Activated naive CD8-positive, alpha-beta T cell treated with anti-CD3 and anti-CD28 coated beads, Interleukin-2, amount 10 ng/mL, durations not matched to agents 7 days and 5 days (primary cell): ENCODE data around the gene H2BK1. TPM values are rescaled to one million over a fixed set of nuclear protein-coding genes. Genes with fewer than 3 reads are reported as not detected.

ENCODE experiments used
- ATAC-seq: fragments of 150-1000 bp; cut with Tn5 transposase; one replicate; pipeline ENCODE4 v1.10.0; 2021; ENCODE audit warnings: low read depth, moderate library complexity
- POLR2A ChIA-PET: fragments of 350-600 bp; sonication (Branson Sonifier 250); formaldehyde crosslinking; loops from one replicate; lab custom pipeline; 2021; ENCODE audit warnings: antibody characterized with exemption; lab: Charles Lee
- DNase-seq: peaks from one replicate; pipeline ENCODE4 v3.0.0; 2021
- H3K27ac Mint-ChIP-seq: one replicate; pipeline ENCODE4 v1.8.0; 2022; ENCODE audit warnings: mild to moderate bottlenecking, mixed read lengths
- H3K27me3 Mint-ChIP-seq: one replicate; pipeline ENCODE4 v1.8.0; 2022; ENCODE audit warnings: mild to moderate bottlenecking, moderate library complexity, mixed read lengths
- H3K36me3 Mint-ChIP-seq: one replicate; pipeline ENCODE4 v1.8.0; 2021; ENCODE audit warnings: mild to moderate bottlenecking, mixed read lengths
- H3K4me1 Mint-ChIP-seq: one replicate; pipeline ENCODE4 v1.8.0; 2021; ENCODE audit warnings: mixed read lengths
- H3K4me3 Mint-ChIP-seq: one replicate; pipeline ENCODE4 v1.8.0; 2022; ENCODE audit warnings: mild to moderate bottlenecking, moderate library complexity, mixed read lengths
- H3K9me3 Mint-ChIP-seq: one replicate; pipeline ENCODE4 v1.8.0; 2021; ENCODE audit warnings: mixed read lengths
- total RNA-seq, 2 experiments: library from RNA; stranded (reverse); gene quantifications; one replicate each; pipeline ENCODE4 v1.2.3, GENCODE V29; 2021

The H2BK1 gene
- total RNA-seq, 2 experiments from 2014 or later: 1.6 to 2.2 TPM

DNA sequence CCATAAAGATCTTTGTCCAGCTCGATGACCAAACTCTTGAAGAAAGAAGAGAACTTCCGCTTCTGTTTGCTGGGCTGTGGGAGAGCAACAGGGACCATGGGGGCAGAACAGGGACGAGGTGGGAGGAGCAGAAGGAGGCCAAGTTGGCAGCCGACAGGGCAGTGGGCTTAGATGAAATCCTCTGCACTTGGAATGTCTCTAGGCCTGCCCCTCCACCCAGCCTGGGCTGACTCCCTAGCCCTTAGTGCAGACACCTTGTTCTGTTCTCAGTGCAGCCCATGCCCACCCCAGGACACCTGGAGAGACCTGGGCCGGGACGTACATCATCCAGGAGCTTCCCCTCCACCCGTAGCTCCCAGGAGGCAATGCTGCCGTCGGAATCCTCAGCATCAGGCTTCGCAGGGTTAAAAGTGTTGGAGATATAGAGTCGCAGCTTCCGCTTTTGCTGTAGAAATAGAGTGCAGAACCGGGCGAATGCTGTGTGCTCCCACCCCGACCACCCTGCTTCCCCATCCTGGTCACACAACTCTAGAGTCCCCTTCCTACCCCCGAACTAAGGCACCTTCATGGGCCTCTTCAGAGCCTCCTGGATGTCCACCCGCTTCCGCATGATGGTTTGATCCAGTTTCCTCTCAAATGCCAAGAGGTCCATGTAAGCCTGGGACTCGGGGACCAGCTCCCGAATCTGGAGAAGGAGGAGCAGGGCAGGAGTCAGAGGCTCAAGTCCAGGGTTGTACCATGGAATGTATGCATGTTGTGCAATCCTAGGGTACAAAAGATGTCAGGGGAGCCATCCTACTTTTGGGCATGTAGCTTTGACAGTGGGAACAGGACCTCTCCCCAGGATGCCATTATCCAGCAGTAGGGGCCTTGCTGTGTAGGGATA, 32.1 kb upstream of the H2BK1 start:
- no peak for ATAC-seq
- Mint-ChIP-seq H3K9me3 (no peaks in the 10 kb centered on the region), H3K27ac (peak overlapping the region; percentile 97), H3K4me1 (peaks cover 25% of the 10 kb centered on the region), H3K36me3 (peaks cover 2% of the 10 kb centered on the region), H3K4me3 (no peak overlapping the region), H3K27me3 (peaks cover 21% of the 10 kb centered on the region)
- POLR2A ChIA-PET: interaction anchor here (0.7 to 3.3 kb wide), 5 partner anchors 9 to 99 kb away, joined by 3 to 39 read pairs (median 7); partner anchors contain the start of genes ABCF2, CHPF2 and NUB1
- DNase-seq: no peak

DNA sequence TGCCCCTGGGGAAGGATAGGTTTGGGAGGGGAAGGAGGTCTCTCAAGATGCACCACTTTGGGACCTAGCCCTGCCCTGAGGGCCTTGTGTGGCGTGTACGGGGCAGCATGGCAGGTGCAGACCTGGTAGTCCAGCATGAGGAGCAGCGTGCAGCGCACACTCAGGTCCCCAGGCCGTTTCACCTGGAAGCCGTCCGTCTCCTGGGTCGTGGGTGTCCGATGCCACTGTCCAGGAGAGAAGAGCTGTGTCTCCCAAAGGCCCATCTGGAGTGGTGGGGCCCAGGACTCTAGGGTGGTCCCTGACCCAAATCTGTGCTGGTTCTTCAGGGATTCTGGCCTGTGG, 31.4 kb upstream of the H2BK1 start:
- ATAC-seq (no peak), DNase-seq (no peak)
- POLR2A ChIA-PET: interaction anchor here (3.3 kb wide), 2 partner anchors 8 to 15 kb away, joined by 18 to 39 read pairs; partner anchors contain the start of genes ABCF2 and CHPF2
- no peak overlapping the region for H3K27ac Mint-ChIP-seq
- H3K27me3 Mint-ChIP-seq: peaks cover 14% of the 10 kb centered on the region
- H3K36me3 Mint-ChIP-seq: peaks cover 2% of the 10 kb centered on the region
- no peak overlapping the region for H3K4me3 Mint-ChIP-seq
- H3K9me3 Mint-ChIP-seq: no peaks in the 10 kb centered on the region
- peaks cover 25% of the 10 kb centered on the region for H3K4me1 Mint-ChIP-seq

DNA sequence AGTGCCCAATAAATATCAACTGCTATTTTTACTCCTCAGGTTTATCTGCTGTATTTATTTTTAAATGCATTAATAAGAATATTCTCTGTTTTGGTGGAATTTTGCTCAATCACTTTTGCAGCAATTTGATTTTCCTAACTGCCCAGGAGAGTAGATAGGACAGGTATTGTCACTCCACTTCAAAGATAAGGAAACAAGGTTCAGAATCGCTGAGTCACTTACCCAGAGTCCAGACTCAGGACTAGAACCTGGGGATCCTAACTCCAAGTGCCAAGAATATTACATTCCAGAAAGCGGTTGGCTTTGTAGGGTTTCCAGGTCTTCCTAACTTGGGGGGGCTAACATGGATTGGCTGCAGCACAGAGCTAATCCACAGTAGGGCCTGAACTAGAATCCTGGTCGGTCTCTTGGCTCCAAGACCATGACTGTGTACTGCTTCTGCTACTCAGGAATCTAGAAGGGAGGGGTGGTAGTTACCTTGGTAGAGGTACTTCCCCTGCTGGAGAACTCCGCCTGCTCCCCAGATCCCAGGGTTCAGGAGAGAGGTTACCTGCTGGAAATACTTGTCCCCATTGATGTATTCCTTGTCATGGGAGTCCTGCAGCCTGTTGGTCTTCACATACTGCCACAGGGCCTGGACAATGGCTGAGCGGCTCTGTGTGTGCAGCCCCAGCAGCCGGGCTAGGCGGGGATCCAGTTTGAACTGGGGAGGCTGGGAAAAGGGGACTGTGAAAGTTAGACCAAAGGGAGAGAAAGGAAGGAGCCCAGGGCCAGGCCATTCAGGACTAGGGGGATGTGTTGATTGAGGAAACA, 30.9 kb upstream of the H2BK1 start:
- POLR2A ChIA-PET: interaction anchor here (3.3 kb wide), 2 partner anchors 8 to 14 kb away, joined by 18 to 39 read pairs; partner anchors contain the start of genes ABCF2 and CHPF2
- DNase-seq (no peak), ATAC-seq (no peak)
- Mint-ChIP-seq H3K9me3 (no peaks in the 10 kb centered on the region), H3K27ac (no peak overlapping the region), H3K4me1 (peaks cover 24% of the 10 kb centered on the region), H3K27me3 (peaks cover 8% of the 10 kb centered on the region), H3K4me3 (no peak overlapping the region), H3K36me3 (peaks cover 2% of the 10 kb centered on the region)

DNA sequence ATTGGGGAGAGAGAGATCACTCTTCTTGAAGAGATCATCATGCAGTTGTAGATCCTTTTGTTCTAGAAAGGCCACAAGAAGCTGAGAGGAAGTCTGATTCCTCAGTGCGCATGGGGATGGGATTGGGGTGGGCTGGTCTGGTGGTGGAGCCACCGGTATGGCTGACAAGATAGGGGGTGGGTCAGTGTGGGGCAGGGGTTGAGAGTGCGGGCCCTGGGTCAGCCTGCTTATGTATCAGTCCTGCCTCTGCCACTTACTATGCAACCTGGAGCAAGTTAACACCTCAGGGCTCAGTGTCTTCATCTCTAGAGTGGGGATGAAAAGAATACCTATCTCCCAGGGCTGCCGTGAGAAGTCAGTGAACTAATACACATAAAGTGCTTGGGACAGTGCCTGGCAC, 30.2 kb upstream of the H2BK1 start:
- H3K27me3 Mint-ChIP-seq: peaks cover 5% of the 10 kb centered on the region
- POLR2A ChIA-PET: no interaction called here
- H3K27ac Mint-ChIP-seq: peak overlapping the region; percentile 51
- no peaks in the 10 kb centered on the region for H3K9me3 Mint-ChIP-seq
- ATAC-seq: no peak
- H3K4me3 Mint-ChIP-seq: no peak overlapping the region
- H3K4me1 Mint-ChIP-seq: peaks cover 24% of the 10 kb centered on the region
- peaks cover 2% of the 10 kb centered on the region for H3K36me3 Mint-ChIP-seq
- DNase-seq: no peak

DNA sequence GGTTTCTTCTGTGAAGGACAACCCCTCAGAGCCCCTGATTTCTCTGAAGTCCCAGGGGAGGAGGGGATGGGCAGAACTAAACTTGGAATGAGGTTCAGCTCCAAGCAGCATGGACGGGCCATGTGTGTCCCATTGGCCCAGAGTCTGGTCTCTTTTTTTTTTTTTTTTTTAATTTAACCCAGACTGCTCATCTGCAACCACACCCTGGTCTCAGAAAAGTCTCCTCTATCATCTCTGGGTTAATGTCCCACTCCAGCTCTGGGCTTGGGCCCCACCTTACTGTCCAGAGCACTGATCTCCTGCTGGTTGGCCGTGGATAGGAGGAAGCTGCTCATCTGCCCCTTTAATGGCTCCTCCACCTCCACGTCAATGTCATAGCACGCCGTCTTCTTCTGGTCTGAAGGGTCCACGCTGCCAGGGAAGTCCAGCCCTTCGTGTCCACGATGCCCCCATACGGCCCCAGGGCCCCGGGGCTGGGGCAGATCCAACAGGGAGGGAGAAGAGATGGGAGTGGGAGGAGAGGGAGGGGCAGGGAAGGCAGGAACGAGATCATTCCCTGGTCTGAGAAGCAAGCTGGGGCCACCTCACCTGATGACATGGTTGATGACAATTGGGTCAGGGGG, 29.7 kb upstream of the H2BK1 start:
- no peaks in the 10 kb centered on the region for H3K9me3 Mint-ChIP-seq
- peaks cover 23% of the 10 kb centered on the region for H3K4me1 Mint-ChIP-seq
- H3K36me3 Mint-ChIP-seq: peaks cover 2% of the 10 kb centered on the region
- peak overlapping the region; percentile 64 for H3K27ac Mint-ChIP-seq
- peaks cover 4% of the 10 kb centered on the region for H3K27me3 Mint-ChIP-seq
- no peak for ATAC-seq
- no peak overlapping the region for H3K4me3 Mint-ChIP-seq
- no peak for DNase-seq
- POLR2A ChIA-PET: interaction anchor here (1.5 kb wide), 1 partner anchor 13 kb away, joined by 3 read pairs; the partner anchor contains the start of gene ABCF2

DNA sequence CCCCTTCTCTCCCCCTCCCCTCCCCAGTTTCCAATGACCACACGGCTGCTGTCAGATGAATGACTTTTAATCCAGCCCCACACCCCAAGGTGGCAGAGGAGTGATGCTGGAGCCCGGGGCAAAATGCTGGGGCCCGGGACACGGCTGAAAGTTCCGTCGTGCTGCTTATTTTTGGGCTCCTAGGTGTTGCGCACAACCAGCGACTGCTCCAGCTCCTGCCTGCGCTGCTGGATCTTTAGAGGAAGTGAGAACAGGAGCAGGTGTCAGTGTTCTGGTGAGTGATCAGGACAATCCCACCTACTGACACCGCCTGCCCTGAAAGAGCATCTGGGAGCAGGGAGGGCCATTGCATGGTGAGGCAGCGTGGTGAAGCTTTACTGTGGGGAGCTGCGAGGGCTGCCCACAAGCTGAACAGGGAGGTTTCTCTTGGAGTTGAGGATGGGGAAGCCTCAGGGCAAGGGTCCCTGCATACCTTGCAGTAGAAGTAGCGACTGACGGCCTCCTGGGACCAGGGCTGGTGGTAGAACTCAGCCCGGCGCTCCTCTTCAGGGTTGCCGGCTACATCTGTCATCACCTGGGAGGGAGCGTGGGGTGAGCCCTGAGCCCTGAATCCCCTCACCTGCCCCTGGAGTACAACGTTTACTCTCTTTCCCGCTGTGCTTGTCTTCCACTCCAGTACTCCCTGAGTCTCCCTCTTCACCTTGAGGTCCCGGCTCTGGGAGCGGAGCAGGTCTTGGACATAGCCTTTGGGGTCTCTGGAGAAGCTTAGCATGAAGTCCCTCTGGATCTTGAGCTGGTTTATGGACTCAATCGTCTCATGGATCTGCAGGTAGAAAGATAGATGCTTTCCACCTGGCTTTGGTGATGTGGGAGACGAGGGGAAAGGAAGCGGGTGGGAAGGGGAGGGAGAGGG, 28.9 kb upstream of the H2BK1 start:
- Mint-ChIP-seq H3K27ac (no peak overlapping the region), H3K4me1 (peaks cover 17% of the 10 kb centered on the region), H3K36me3 (peaks cover 2% of the 10 kb centered on the region), H3K27me3 (no peaks in the 10 kb centered on the region), H3K4me3 (no peak overlapping the region), H3K9me3 (no peaks in the 10 kb centered on the region)
- ATAC-seq (no peak), DNase-seq (no peak)
- POLR2A ChIA-PET: interaction anchor here (1.5 kb wide), 1 partner anchor 12 kb away, joined by 3 read pairs; the partner anchor contains the start of gene ABCF2

DNA sequence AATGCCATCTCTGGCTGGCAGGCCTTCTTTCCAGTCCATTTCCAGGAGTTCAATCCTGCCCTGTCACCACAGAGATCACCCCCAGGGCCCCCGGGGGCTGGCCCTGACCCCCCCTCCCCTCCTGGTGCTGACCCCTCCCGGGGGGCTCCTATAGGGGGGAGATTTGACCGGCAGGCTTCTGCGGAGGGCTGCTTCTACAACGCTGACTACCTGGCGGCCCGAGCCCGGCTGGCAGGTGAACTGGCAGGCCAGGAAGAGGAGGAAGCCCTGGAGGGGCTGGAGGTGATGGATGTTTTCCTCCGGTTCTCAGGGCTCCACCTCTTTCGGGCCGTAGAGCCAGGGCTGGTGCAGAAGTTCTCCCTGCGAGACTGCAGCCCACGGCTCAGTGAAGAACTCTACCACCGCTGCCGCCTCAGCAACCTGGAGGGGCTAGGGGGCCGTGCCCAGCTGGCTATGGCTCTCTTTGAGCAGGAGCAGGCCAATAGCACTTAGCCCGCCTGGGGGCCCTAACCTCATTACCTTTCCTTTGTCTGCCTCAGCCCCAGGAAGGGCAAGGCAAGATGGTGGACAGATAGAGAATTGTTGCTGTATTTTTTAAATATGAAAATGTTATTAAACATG, 28.0 kb upstream of the H2BK1 start:
- DNase-seq: no peak
- Mint-ChIP-seq H3K4me1 (peaks cover 17% of the 10 kb centered on the region), H3K9me3 (no peaks in the 10 kb centered on the region), H3K27me3 (no peaks in the 10 kb centered on the region), H3K36me3 (peaks cover 2% of the 10 kb centered on the region), H3K4me3 (no peak overlapping the region), H3K27ac (no peak overlapping the region)
- no peak for ATAC-seq
- POLR2A ChIA-PET: interaction anchor here (1.5 kb wide), 1 partner anchor 11 kb away, joined by 3 read pairs; the partner anchor contains the start of gene ABCF2

DNA sequence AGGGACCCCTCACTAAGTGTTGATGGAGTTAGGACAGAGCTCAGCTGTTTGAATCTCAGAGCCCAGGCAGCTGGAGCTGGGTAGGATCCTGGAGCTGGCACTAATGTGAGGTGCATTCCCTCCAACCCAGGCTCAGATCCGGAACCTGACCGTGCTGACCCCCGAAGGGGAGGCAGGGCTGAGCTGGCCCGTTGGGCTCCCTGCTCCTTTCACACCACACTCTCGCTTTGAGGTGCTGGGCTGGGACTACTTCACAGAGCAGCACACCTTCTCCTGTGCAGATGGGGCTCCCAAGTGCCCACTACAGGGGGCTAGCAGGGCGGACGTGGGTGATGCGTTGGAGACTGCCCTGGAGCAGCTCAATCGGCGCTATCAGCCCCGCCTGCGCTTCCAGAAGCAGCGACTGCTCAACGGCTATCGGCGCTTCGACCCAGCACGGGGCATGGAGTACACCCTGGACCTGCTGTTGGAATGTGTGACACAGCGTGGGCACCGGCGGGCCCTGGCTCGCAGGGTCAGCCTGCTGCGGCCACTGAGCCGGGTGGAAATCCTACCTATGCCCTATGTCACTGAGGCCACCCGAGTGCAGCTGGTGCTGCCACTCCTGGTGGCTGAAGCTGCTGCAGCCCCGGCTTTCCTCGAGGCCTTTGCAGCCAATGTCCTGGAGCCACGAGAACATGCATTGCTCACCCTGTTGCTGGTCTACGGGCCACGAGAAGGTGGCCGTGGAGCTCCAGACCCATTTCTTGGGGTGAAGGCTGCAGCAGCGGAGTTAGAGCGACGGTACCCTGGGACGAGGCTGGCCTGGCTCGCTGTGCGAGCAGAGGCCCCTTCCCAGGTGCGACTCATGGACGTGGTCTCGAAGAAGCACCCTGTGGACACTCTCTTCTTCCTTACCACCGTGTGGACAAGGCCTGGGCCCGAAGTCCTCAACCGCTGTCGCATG, 27.2 kb upstream of the H2BK1 start:
- no peaks in the 10 kb centered on the region for H3K9me3 Mint-ChIP-seq
- POLR2A ChIA-PET: interaction anchor here (1.3 kb wide), 1 partner anchor 10 kb away, joined by 6 read pairs; the partner anchor contains the start of gene ABCF2
- H3K27ac Mint-ChIP-seq: no peak overlapping the region
- peaks cover 2% of the 10 kb centered on the region for H3K36me3 Mint-ChIP-seq
- peaks cover 12% of the 10 kb centered on the region for H3K4me1 Mint-ChIP-seq
- ATAC-seq (no peak), DNase-seq (no peak)
- H3K4me3 Mint-ChIP-seq: no peak overlapping the region
- H3K27me3 Mint-ChIP-seq: no peaks in the 10 kb centered on the region

DNA sequence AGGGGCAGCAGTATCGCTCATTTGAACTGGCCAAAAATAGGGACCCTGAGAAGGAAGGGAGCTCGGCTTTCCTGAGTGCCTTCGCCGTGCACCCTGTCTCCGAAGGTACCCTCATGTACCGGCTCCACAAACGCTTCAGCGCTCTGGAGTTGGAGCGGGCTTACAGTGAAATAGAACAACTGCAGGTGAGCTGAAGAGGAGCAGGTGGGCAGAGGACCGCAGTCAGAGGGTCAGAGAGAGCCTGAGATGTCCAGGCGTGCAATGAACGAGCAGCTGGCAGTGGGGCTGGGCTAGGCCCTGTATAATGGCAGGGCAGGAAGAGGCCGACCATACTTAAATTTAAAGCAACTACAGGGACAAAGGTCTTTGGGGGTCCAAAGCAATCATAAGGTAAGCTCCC, 26.1 kb upstream of the H2BK1 start:
- POLR2A ChIA-PET: interaction anchor here (1.3 kb wide), 1 partner anchor 9 kb away, joined by 6 read pairs; the partner anchor contains the start of gene ABCF2
- no peak overlapping the region for H3K27ac Mint-ChIP-seq

DNA sequence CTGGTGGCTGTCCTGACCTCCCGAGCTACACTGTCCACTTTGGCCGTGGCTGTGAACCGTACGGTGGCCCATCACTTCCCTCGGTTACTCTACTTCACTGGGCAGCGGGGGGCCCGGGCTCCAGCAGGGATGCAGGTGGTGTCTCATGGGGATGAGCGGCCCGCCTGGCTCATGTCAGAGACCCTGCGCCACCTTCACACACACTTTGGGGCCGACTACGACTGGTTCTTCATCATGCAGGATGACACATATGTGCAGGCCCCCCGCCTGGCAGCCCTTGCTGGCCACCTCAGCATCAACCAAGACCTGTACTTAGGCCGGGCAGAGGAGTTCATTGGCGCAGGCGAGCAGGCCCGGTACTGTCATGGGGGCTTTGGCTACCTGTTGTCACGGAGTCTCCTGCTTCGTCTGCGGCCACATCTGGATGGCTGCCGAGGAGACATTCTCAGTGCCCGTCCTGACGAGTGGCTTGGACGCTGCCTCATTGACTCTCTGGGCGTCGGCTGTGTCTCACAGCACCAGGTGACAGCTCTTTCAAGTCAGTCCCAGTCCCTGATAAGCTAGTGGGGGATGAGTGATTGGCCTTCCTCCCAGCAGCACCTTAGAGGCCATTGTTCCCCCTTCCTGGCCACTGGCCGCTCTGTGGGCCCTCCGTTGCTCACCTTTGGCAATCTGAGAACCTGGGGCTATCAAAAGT, 25.0 kb upstream of the H2BK1 start:
- POLR2A ChIA-PET: interaction anchor here (3.6 kb wide), 1 partner anchor 8 kb away, joined by 39 read pairs; no protein-coding TSS in a partner anchor
- H3K27me3 Mint-ChIP-seq: peaks cover 3% of the 10 kb centered on the region
- DNase-seq (no peak), ATAC-seq (no peak)
- H3K4me3 Mint-ChIP-seq: no peak overlapping the region
- peaks cover 15% of the 10 kb centered on the region for H3K4me1 Mint-ChIP-seq
- no peaks in the 10 kb centered on the region for H3K9me3 Mint-ChIP-seq
- H3K36me3 Mint-ChIP-seq: peaks cover 2% of the 10 kb centered on the region
- no peak overlapping the region for H3K27ac Mint-ChIP-seq

More for the DNA sequence above, 26.1 kb upstream of the H2BK1 start:
- H3K36me3 Mint-ChIP-seq: peaks cover 2% of the 10 kb centered on the region
- no peaks in the 10 kb centered on the region for H3K27me3 Mint-ChIP-seq
- ATAC-seq (no peak), DNase-seq (no peak)
- H3K4me1 Mint-ChIP-seq: peaks cover 19% of the 10 kb centered on the region
- H3K4me3 Mint-ChIP-seq: no peak overlapping the region
- H3K9me3 Mint-ChIP-seq: no peaks in the 10 kb centered on the region
